ENCODE results near the gene LRRC4C.

Gene LRRC4C

DNA sequence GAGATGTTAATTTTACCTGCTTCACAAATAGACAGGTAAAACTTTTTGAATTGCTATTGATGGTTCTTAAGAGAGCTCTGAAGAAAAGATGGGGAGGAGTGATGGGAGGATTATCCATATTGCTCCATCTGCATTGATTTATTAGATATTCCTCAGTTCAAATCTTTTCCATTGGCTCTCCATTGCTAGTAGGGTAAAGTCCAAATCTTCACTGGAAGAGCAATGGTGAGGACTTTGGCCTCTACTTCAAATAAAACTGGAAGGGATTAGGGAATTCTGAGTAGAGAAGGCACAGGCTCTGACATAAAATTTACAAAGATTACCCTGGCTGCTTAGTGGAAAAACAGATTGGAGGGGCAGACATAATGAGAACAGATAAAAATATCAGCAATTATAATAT, 1024.1 kb downstream of the LRRC4C start:
- DNase-seq: no peak

DNA sequence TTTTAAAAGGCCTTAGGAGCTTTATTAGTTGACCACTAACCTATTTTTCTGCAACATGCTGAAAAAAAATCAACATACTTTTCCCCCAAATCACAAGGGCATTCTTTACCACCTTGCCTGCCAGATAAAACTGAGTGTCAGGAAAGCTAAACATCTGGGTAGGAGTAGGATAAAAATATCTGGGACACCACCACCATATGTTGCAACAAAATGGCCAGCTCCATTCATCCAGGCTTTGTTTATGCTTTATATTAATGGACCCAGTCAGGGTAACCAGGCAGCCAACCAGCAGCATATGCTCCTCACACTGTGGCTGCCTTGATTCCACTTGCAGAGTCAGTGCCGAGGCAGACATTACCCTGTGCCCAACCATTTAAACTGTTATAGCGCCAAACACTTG, 1024.5 kb downstream of the LRRC4C start:
- DNase-seq: no peak

DNA sequence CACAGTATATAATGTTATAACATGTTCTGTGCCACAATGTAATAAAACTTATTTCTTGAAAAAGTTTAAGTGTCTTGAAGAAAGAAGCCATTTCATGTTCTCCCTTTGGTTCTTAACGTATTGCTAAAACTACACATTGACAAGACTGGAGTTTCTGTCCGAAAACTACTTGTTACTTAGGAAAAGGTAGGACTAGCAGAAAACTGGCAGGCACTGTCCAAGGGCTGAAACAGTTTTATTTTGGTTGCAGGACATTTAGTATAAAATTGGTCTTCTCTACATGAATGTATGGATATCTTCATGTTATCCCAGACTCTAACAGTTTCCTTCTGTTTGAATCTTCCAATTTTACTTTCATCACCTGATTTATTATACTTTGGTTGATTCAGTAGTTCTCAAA, 1027.1 kb downstream of the LRRC4C start:
- DNase-seq: no peak

DNA sequence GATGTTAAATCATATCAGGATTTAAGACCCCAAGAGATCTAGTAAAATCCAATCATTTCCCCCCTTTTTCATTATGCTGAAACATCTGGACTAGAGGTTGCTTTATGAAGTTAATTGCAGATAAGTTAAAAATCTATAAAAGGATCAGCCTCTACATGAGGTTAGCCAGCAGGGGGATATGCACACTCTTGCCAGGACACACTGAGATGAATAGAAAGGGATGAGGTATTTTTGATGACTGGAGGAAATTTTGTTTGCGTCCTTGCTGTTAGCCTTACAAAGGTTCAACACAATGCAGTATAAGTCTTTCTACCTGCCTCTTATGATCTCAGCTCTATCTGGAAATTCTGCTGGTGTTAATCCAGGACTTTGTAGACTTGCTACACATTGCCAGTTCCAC, 1034.3 kb downstream of the LRRC4C start:
- no peak for DNase-seq

DNA sequence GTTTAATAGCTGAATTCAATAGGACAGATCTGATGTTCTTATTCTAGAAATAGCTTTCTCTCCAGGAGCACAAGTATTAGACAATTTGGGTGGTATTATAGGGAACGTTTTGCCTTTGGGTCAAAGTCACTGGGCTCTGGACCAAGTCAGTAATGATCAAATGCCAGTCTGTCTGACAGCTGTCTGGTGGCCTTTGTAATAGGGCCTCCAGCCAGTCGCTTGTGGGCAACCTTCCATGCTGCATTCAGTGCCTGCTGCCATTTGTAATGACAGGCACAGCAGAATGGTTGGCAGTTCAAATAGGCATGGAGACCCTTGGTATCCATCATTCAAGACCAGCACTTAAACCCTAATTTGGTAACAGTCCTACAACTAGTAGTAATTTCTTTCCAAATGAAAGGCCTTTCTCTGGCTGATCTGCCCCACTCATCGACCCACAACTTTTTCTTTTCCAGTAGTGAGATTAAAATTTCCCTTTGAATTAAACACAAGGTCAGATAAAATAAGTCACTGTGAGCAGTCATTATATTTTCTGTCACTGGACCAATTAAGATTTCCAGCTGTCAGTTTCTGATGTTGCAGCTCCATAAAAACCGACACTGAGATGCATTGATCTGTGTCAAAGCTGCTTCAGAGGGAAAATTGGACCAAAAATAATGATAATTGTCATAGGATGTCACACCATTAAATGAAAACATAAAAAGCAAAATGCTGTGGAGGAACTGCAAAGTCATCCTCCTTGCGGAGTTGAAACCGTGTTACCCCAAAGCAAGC, 1038.1 kb downstream of the LRRC4C start:
- DNase-seq: no peak

DNA sequence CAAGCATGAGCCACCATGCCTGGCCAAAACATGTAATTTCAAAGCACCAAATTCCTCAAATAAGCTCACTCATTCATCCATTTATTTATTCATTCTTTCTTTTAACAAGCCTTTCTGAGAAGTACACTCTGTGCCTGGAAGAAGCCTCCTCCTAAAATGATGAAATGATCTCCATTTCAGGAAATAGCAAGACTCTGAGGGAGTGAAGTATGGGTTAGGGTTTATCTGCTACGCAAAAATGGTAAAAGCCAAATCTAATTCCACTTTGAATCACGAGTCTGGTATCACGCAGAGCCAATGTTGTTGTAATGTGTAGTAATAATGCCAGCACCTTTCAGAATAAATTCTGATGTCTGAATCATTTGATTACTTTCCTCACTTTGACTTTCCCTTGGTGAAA, 1041.8 kb downstream of the LRRC4C start:
- no peak for DNase-seq

DNA sequence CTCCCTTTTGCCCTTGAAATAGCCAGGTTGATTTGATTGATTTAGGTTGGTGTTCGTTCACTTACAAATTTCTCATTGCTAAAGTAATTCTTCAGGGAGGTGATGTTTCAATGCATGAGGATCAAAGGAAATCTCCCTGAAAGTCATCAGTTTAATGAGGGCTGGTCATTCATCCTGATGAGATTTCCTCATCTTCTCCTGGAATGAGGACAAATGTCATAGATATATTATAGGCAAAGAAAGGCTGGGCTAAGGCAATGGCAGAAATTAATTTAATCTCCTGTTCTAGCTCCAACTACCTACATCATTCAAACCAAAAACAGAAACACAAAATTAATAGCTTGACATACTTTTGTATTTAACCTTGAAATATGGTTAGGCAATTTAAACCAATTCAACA, 1052.1 kb downstream of the LRRC4C start:
- DNase-seq: no peak

DNA sequence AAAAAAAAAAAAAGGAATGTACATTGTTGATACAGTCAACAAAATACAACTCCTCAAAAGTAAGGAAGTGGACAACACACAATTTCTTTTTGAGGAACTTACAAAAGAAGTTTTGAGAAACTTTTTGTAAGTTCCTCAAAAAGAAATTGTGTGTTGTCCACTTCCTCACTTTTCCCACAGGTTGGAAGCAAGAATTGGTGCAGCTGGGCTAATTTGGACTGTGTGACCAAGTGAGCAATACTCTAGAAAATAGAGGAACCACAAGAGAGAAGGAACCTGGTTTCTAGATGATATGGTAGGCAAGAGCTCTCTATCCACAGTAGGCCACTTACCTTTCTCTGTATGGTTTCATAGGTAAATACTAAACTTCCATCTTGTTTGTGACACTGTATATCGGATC, 1053.8 kb downstream of the LRRC4C start:
- DNase-seq: peak in 3 of 4 experiments; percentile 2 to 14 (median 4)

DNA sequence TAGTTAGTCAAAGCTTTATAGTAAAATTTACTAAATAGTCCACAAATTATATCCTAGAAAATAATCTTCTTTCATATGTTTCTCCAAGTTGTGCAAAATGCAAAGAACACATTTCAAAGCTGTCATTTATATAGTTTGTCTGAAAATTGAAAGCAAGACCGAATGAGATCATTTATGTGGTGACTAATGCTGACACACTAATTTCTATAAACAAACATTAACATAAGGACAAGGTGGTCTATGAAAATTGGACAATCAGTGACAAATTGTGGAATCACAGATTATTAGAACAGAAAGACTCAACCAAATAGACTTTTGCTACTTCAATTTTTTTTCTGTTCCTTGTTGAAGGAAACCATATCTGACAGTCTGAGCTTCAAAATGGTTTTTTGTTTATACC, 1056.1 kb downstream of the LRRC4C start:
- DNase-seq: no peak

DNA sequence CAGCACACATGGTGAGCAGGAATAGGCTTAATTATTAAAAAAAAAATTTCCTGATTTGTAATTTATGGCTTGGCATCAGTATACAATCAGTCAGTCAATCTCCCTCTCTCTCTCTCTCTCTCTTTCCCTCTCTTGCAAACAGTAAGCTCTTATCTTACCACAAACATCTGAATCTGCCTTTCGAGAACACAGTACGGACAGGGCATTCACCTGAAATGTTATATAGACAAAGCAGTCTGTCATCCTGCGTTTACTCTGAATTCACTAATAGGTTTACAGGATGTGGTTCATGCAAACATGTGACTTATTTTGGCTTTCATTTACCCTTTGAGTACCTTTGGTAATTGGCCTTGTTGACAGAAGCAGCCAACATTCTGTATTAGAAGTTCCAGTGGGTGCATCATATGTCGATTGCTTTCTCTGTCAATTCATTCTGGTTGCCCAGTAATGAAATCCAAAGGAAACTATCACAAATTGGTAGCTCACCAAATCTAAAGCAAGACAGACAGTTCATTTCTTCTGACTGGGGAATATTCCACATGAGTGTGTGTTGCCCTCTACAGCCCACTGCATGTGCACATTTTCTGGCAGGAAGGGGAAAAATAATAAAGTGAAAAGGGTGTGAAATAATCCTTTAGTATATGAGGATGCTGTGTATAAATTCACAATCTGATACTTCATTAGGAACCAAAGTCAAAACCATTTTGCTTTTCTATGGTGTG, 1058.2 kb downstream of the LRRC4C start:
- DNase-seq: no peak

DNA sequence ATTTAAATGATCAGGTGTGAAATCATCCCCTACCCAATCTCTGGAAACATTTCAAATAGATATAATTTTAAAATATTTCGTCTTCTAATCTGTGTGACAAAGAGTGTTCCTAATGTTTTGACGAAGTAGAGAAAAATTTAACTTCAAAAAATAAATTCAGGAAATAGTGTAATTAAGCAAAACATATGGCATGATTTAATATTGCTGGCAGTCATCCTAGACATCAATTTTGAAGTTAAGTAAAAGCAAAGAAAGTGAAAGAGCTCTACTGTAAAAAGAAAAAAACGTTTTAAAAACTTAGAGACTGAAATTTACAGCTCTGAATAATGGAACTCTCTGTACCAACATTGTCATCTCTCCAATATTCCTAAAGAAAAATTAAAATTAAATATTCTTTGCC, 1062.3 kb downstream of the LRRC4C start:
- no peak for DNase-seq

DNA sequence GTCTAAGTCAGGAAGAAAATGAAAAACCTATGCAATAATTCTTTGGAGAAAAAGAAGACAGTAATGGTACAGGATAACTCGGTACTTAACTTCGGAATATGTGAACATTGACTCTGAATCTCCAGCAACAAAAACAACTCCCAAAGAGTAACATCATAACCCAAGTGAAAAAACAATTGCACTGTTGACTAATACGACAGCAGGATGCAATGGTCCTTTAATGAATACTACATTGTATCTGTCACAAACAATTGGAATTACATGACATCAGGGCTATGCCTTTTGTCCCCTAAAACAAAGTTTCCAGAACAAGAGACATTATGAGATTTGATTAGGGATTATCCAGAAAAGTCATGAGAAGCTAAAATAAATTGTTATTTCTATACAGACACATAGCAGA, 1065.9 kb downstream of the LRRC4C start:
- DNase-seq: no peak

DNA sequence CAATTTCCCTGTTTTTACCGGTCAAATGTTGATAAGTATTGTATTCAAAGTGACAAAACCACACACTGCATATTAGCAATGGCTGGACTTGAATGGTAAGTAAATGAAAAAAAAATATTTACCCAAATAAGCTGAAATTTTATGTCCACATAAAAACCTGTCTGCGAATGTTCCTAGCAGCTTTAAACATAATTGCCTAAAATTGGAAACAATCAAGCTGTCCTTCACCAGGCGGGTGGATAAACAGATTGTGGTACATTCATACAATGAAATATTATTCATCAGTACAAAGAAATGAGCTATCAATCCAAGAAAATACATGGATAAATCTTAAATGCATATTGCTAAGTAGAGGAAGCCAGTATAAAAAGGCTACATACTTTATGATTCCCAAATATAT, 1067.8 kb downstream of the LRRC4C start:
- no peak for DNase-seq

DNA sequence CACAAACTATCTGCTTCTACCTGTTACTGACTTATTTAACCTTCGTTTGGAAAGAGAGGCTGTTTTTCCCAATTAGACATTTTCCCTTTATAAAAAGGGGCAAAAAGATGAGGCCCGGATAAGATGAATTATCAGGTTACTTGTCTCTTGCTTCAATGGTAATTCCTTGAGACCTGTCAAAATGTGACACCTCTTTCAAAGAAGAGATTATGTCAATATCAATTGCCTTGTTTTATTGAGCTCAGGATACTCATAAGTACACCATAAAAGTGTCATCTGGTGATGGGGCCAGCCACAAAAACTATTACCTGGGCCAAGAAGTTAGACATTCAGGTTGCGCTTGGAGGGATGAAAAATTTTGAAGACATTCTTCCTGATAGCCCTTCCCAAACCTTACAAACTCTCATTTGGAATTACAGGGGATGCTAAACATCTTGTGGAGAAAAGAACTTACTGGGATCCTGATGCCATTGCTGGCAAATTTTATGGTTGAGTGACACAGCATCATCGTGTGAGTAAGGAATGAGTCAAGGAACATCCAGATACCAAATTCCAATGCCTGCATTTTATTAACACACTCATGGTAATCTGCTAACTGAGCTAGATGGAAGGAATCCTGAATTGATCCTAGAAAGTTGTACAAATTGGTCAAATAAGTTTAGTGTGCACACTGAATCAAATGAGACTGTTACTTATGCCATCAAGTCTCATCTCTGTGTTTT, 1071.2 kb downstream of the LRRC4C start:
- DNase-seq: no peak

DNA sequence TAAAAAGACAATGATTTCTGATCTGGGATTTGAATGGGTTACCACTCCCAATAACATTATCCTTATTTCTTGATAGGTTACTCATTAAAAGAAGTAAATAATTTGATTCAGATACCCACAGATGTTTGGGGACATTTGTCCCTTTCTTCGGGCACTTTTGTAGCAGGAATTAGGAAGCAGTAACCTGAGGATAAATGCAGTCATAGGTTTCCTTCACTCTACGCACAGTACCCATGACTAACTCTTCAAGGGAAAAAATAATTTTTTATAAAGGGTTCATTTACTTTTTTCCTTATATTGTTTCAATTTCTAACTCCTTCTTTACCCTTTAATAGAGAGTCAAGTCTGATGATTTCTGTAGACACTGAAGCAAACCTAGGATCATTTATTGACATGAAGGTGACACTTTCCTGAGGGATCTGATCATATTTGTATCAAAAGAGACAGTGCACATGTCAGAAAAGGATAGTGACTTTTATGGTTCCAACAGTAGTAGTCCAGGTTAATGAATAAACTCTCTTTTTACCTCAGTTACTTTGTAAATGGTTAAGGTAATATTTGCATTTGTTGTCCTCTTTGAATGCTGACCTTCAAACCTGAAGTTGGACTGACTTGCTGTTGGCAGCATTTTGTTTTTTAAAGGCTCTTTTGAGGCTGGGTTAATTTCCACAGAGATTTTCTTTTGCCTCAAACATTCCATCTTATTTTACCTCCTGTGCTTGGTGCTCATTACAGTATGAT, 1072.0 kb downstream of the LRRC4C start:
- DNase-seq: no peak

DNA sequence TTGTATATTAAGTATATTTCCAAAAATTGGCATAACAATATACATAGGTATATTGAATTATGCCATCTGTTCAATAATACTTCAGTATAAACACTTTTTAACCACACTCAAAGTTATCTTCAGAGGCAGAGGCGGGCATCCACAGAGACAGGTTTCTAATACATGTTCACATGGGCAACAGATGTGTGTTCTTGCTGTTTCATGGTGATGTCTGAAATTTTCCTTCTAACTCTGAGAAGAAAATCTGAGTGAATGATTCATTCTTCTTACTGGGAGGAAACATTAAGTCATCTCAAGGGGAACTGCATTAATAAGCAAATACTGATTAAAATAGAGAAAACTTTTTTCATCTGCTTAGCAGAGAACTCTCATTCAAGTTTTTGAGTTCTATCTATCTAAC, 1074.5 kb downstream of the LRRC4C start:
- no peak for DNase-seq

DNA sequence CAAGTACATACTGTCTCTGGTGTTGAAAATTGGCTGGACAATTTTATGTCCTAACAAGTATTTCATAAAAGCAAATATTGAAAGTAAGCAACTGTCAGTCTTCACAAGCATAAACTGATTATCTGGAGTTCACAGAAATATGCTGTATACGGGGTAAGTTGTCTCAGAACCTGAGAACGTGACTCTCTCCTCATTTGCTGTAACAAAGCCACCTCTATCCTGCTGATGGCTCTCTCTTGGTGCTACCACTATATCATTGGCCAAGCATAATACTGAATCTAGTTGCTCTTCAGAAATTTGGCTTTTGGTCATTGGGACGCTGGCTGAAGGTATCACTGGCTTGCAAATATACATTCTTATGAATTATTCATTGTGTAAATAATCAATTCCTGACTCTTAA, 1078.0 kb downstream of the LRRC4C start:
- DNase-seq: no peak

DNA sequence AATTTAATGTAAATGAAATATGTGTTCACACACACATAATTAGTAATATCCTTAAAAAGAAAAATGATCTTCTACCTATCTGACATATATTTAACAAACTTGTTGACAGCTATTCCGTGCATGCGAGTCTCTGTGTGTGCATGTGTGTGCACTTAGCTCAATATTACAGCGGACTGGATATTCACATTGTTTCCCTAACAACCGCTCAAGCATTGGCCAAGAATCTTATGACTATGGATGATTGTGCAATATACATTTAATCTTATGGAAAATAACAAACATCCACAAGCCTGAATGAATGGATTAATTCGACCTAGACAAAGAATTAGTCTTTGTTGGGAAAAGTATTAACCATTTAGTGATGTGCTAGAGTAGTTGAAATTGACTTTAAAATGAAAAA, 1078.6 kb downstream of the LRRC4C start:
- no peak for DNase-seq

DNA sequence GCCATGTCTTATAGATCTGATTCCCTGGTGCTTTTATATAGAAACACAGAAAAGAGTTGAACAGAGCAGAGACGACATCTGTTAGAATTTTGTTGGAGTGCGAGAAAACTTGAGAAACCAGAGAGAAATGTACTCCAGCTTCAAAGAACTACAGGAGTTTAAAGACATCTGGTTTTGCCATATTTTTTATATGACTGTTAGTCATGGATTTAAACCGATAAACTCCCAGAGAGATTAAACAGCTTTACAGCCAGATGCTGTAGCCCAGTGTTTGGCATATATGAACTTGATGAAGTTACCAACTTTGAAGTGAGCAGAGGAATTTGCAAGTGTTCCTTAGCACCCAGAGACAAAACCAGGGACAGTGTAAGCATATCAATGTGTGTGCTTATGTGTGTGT, 1083.1 kb downstream of the LRRC4C start:
- no peak for DNase-seq

DNA sequence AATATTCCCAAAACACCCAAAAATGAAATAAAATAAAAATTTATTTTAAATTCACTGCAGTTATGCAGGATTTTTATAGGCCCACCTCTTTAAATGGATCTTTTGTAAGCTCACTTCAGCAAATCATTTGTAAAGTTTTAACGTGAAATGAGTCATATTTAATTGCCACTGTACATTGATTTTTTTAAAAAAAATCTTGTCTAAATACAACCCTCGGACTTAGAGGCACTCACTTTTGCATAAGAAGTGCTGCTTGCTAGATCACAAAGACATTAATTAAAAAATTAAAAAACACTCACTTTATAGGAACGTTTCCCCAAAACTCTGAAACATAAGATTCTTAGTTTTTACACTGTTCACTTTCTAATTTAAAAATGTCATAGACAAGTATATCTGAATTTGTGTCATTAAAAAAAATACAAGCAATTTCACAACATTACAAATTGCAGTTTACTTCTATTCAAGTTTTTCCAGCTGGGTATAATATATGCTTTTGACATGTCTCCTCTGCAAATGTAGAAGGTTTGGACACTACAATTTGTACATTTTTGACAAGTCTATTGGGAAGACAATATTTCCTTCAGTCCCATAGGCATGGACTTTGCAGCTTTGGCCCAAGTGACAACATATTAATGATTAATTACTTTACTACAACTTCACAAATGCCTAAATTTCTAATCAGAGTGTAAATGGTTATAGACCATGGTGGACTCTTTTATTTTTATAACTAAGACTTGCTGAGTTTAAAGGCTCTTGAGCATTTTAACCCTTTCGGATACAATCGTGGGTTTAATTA, 1088.4 kb downstream of the LRRC4C start:
- no peak for DNase-seq

DNA sequence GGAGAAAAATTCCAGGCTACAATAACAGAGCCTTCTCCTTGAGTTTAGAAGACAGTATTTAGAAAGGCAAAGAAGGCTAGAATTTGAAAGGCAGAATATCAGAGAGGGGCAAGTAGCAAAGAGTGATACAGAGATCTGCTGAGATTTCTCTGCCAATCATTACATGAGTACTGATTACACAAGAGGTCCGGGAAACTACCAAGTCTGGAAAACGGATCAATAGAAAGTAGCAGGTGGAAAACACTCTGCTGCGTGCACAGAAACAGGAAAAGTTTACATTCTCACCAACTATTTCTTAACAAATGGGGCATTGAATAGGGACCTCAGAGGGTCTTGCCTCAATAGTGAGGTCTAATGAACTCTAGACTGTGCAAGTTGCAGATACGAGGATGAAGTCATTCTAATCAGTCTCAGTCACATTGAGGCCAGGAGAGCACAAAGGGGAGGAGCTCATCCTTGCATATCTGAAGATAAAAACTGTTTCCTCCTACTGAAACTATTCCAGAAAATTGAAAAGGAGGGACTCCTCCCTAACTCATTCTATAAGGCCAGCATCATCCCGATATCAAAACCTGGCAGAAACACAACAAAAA, 1099.2 kb downstream of the LRRC4C start:
- DNase-seq: no peak

DNA sequence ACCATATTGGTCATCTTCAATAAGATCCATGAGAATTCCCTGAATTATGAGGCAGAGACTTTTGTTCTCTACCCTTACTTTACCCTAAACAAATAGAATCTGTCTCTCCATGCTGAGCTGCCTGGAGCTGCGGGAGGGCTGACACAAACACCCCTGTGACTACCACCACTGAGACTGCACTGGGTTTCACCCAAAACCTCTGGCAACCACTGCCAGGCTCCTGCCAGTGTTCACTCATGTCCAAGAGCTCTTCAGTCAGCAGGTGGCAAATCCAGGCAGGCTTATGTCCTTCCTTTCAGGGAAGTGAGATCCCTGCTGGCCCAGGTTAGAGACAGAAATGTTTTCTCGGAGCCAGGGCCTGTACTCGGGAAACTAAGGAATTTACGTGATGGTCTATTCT, 1105.3 kb downstream of the LRRC4C start:
- DNase-seq: no peak
